Activated T-cell treated with anti-CD3 and anti-CD28 coated beads for 48 hours (primary cell): ENCODE data around the gene ADARB1.

ENCODE experiments used
- DNase-seq: peaks from one replicate; pipeline ENCODE4 v3.0.0-alpha.2; 2020; ENCODE audit warnings: low read depth

Gene ADARB1

DNA sequence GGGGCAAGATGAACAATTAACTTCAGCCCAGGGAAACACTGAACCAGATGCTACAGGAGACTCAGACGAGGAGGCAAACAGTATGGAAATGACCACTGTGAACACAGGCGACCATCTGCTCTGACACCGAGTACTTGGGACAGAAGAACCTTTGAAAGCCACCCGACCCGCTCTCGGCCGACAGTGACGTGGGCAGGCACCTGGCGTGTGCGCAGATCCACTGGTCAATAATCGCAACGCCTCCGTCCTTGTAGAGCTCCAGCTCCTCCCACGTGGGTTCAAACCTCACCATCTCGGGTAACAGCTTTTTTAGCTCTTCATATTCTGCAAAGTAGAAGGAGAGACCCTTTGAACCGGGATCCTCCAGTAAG is 193.0 kb downstream of the ADARB1 start:
- DNase-seq = no peak

DNA sequence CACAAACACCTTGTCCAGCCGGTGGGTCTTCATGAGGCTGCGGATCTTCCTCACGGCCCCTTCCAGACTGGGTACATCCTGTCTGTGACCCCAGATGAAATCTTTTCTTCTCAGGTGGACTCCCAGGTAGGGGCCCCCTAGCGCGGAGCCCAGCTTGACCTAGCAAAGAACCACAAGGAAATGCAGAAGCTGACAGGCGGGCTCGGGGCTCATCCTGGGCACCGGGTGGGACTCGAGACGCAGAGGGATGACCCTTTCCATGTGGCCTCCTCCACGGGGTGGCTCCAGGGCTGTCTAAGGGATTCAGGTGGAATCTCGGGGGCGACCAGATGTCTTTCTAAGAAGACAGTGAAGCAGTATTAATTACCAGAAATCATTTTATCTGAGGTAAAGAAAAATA is 195.5 kb downstream of the ADARB1 start:
- no peak for DNase-seq

DNA sequence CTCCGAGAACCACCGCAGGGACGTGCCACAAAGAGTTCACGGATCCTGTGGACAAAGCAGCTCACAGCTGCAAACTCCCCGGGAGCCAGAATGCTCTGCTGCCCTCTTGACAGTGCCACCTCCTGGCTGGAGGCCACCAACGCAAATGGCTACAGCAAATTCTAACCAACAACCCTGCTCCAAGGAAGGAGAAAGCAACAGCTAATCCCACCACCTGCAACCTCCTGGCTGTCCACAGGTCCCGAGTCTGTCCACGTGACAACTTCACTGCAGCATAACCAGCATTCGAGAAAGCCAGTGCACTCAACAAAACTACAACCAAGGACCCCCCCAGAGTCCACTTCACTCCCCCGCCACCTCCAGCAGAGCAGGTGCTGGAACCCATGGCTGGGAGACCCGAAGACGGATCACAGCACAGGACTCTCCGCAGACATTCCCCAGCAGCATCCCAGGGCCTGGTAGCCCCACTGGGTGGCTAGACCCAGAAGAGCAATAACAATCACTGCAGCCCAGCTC is 196.0 kb downstream of the ADARB1 start:
- DNase-seq = no peak
